HUES48 (cell line): ENCODE measurements around the gene KLKB1.
"Not testable (repeated sequence)": the region's sequence is repeated elsewhere in the genome, so short reads cannot be mapped to it uniquely, and the experiment has no call there.

Experiments used
- H3K27ac ChIP-seq: one replicate; pipeline ENCODE4 v1.7.0; 2013; ENCODE audit warnings: low read depth, low read length, inconsistent platforms
- H3K27me3 ChIP-seq: 2 replicates; pipeline ENCODE4 v1.6.1; 2013; ENCODE audit warnings: mild to moderate bottlenecking, low read length; ENCODE audit not compliant: control insufficient read depth, insufficient read depth
- H3K36me3 ChIP-seq: 2 replicates; pipeline ENCODE4 v1.6.1; 2013; ENCODE audit warnings: low read length; ENCODE audit not compliant: control insufficient read depth, insufficient read depth
- H3K4me1 ChIP-seq: 2 replicates; pipeline ENCODE4 v1.6.1; 2013; ENCODE audit warnings: mild to moderate bottlenecking, low read length; ENCODE audit not compliant: control insufficient read depth, insufficient read depth
- H3K4me3 ChIP-seq: 2 replicates; pipeline ENCODE4 v1.5.1; 2013; ENCODE audit warnings: mild to moderate bottlenecking, low read depth, low read length
- H3K9ac ChIP-seq: 2 replicates; pipeline ENCODE4 v1.6.1; 2013; ENCODE audit warnings: mild to moderate bottlenecking, low read depth, low read length, moderate library complexity
- H3K9me3 ChIP-seq: 2 replicates; pipeline ENCODE4 v1.6.1; 2013; ENCODE audit warnings: low read length; ENCODE audit not compliant: control insufficient read depth, insufficient read depth

Gene KLKB1

DNA sequence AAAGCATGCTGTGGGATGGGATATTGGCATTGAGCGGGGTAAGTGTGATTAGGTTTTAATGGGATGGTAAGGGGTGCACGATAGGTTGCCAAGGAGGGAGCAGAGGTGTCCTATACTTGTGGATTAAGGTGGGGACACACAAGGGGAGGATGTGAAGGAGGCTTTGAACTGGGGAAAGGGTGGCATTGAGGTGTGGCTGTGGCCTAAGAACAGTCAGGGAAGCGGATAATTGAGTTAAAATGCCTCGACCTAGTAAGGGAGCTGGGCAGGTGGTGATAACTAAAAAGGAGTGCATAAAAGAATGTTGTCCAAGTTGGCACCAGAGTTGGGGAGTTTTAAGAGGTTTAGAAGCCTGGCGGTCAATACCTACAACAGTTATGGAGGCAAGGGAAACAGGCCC, 17.5 kb downstream of the KLKB1 start:
- Histone ChIP-seq H3K9ac (peak overlapping the region; percentile 41; the same call in 1 of the 2 replicates), H3K9me3 (peaks cover 14% of the 10 kb centered on the region; the same call in 1 of the 2 replicates), H3K4me1 (peaks cover 40% of the 10 kb centered on the region), H3K4me3 (peak overlapping the region; percentile 43), H3K27ac (no peak overlapping the region), H3K36me3 (peaks cover 5% of the 10 kb centered on the region; the same call in 1 of the 2 replicates), H3K27me3 (no peaks in the 10 kb centered on the region)

DNA sequence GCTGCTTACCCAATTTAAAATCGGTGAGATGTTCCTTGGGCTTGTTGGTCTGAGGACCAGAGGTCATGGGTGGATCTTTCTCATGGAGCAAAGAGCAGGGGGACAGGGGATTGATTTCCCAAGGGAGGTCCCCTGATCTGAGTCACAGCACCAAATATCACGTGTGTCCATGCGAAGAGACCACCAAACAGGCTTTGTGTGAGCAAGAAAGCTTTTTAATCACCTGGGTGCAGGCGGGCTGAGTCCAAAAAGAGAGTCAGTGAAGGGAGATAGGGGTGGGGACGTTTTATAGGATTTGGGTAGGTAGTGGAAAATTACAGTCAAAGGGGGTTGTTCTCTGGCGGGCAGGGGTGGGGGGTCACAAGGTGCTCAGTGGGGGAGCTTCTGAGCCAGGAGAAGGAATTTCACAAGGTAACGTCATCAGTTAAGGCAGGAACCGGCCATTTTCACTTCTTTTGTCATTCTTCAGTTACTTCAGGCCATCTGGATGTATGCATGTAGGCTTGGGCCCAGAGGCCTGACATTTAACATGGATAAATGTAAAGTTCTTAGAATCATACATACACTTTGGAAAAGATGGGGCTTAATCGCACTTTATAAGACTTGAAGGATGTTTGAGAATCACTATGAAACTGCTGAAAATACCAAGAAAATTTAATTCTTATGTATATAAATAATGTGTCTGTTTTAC, 19.9 kb downstream of the KLKB1 start:
- Histone ChIP-seq H3K9me3 (peaks cover 14% of the 10 kb centered on the region; the same call in 1 of the 2 replicates), H3K4me1 (peaks cover 50% of the 10 kb centered on the region), H3K9ac (peak overlapping the region; percentile 85), H3K4me3 (peak overlapping the region; percentile 59), H3K27ac (peak overlapping the region; percentile 100)
- not testable (repeated sequence) for H3K36me3 ChIP-seq, H3K27me3 ChIP-seq

DNA sequence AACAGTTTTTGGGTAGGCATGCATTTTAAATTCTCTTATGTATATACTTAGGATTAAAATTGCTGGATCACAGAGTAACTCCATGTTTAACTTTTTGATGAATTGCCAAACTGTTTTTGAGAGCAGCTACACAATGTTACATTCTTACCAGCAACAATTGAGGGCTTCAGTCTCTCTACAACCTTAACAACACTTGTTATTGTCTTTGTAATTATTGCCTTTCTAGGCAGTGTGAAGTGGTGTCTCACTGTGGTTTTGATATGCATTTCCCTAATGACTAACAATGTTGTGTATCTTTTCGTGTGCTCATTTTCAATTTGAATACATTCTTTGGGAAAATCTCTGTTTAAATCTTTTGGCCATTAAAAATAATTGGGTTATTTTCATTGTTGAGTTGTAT, 21.3 kb downstream of the KLKB1 start:
- Histone ChIP-seq H3K27ac (peak overlapping the region; percentile 100), H3K4me1 (peaks cover 45% of the 10 kb centered on the region), H3K27me3 (no peaks in the 10 kb centered on the region), H3K9ac (peak overlapping the region; percentile 80; the same call in 1 of the 2 replicates), H3K9me3 (peaks cover 14% of the 10 kb centered on the region; the same call in 1 of the 2 replicates), H3K4me3 (no peak overlapping the region), H3K36me3 (peaks cover 5% of the 10 kb centered on the region; the same call in 1 of the 2 replicates)

DNA sequence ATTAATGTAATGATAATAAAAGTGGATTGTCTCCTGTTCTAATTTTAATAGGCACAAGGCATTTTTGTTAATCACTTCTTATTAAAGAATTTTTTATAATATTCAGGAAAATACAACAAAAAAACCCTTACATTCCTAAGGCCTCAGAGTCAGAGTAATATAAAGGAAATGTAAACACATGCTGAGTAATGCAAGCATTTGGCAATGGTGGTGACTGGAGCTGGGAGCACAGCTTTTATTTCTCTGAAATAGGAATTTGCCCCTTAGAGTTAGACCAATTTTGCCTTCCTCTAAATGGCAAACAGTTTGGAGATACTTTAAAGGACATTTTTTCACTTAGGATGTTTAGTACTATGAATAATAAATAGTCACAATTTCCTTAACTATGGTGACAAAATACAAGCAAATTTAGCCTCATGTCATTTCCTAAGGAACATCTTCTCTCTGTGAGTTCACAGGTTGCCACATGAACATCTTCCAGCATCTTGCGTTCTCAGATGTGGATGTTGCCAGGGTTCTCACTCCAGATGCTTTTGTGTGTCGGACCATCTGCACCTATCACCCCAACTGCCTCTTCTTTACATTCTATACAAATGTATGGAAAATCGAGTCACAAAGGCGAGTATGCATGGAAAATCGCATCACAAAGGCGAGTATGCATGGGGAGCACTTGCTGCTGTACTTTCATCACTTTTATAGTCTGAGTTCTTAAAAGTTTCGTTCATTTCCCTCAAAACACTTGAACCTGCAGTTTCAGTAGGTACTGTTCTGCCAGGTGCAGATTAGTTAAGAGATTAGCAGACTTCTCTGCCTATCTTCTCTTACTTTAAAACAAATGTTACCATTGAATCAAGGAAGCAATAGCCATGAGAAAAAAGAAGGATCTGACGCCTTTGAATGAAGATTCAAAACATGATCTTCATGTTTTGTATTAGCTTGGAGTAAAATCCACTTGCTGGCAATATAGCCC, 22.8 kb downstream of the KLKB1 start:
- H3K4me1 ChIP-seq: peaks cover 45% of the 10 kb centered on the region
- peaks cover 1% of the 10 kb centered on the region; the same call in 1 of the 2 replicates for H3K36me3 ChIP-seq
- peaks cover 10% of the 10 kb centered on the region; the same call in 1 of the 2 replicates for H3K9me3 ChIP-seq
- H3K27me3 ChIP-seq: no peaks in the 10 kb centered on the region
- peak overlapping the region; percentile 100 for H3K27ac ChIP-seq
- peak overlapping the region; percentile 80 for H3K9ac ChIP-seq
- H3K4me3 ChIP-seq: peak overlapping the region; percentile 30; the same call in 1 of the 2 replicates

DNA sequence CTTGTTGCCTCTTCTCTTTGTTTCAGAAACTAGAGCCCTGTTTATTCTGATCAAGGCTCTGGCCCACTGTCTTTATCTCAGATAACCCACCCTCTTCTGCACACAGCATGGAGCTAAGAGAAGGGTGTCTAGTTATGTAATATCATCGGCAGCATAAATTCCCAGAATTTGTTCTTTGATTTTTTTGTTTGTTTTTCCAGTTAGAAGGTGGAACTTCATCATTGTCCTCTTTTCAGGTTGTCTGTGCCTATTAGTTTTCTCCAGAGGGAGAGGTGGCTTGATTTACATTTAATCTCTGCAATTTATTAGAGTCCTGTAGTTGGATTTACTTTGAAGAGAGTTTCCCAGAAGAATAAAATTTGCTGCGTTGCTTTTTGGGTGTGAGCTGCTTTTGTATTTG, 23.5 kb downstream of the KLKB1 start:
- peak overlapping the region; percentile 80 for H3K9ac ChIP-seq
- H3K4me1 ChIP-seq: peaks cover 45% of the 10 kb centered on the region
- peak overlapping the region; percentile 100 for H3K27ac ChIP-seq
- H3K27me3 ChIP-seq: no peaks in the 10 kb centered on the region
- H3K36me3 ChIP-seq: no peaks in the 10 kb centered on the region
- H3K9me3 ChIP-seq: peaks cover 4% of the 10 kb centered on the region; the same call in 1 of the 2 replicates
- H3K4me3 ChIP-seq: peak overlapping the region; percentile 30

DNA sequence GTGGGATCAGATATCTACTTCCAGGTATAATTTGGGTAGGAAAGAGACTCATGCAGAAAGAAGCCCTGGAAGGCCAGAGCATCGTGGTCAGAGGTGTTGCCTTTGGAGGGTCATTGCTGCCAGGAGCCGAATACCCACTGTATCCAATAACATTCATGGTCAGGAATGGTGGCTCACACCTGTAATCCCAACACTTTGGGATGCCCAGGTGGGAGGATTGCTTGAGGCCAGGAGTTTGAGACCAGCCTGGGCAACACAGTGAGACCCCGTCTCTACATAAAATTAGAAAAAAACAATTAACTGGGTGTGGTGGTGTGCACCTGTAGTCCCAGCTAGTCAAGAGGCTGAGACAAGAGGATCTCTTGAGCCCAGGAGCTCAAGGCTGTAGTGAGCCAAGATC, 27.8 kb downstream of the KLKB1 start:
- H3K4me3 ChIP-seq: no peak overlapping the region
- H3K27me3 ChIP-seq: no peaks in the 10 kb centered on the region
- H3K27ac ChIP-seq: no peak overlapping the region
- H3K9ac ChIP-seq: no peak overlapping the region
- no peaks in the 10 kb centered on the region for H3K9me3 ChIP-seq
- H3K4me1 ChIP-seq: peaks cover 21% of the 10 kb centered on the region
- H3K36me3 ChIP-seq: no peaks in the 10 kb centered on the region; the same call in 1 of the 2 replicates

DNA sequence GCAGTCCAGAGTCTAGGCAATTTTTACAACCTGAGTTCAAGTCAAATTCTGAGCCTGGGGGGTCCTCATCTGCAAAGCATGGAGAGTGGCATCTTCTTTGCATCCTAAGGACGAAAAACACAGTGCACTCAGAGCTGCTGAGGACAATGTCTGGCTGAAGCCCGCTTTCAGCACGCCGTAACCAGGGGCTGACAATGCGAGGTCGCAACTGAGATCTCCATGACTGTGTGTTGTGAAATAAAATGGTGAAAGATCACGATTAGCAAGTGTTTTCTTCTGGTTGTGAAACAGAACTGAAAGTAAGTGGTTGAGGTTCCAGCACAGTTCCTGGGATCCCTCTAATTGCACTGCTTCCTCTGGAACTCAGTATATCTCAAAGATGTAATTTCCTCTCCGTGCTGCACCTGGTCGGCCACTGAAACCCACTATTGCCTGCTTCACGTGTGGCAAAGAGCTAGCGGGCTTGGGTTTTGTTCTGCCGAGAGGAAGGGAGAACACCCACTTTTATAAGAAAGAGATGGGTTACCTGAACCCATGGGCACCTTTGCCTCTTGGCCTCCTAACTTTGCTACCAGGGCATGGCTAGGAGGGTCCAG, 31.0 kb downstream of the KLKB1 start:
- no peaks in the 10 kb centered on the region; the same call in 1 of the 2 replicates for H3K36me3 ChIP-seq
- H3K4me3 ChIP-seq: no peak overlapping the region
- H3K27ac ChIP-seq: no peak overlapping the region
- H3K9ac ChIP-seq: no peak overlapping the region
- H3K9me3 ChIP-seq: no peaks in the 10 kb centered on the region
- no peaks in the 10 kb centered on the region for H3K4me1 ChIP-seq
- H3K27me3 ChIP-seq: no peaks in the 10 kb centered on the region

DNA sequence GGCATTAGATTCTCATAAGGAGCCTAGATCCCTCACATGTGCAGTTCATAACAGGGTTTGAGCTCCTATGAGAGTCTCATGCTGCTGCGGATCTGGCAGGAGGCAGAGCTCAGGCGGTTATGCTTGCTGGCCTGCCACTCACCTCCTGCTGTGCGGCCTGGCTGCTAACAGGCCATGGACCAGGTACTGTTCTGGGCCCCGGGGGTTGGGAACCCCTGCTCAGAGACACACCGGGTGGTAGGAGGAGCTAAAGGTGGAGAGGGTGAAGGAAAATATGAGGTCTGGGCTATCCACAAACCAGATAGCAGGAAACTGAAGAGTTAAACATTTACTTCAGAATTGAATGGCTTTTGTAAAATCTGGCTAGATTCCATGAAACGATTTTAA, 32.8 kb downstream of the KLKB1 start:
- H3K4me1 ChIP-seq: peaks cover 9% of the 10 kb centered on the region
- no peaks in the 10 kb centered on the region for H3K9me3 ChIP-seq
- no peaks in the 10 kb centered on the region; the same call in 1 of the 2 replicates for H3K36me3 ChIP-seq
- H3K4me3 ChIP-seq: no peak overlapping the region
- H3K27ac ChIP-seq: no peak overlapping the region
- H3K27me3 ChIP-seq: no peaks in the 10 kb centered on the region
- H3K9ac ChIP-seq: no peak overlapping the region

DNA sequence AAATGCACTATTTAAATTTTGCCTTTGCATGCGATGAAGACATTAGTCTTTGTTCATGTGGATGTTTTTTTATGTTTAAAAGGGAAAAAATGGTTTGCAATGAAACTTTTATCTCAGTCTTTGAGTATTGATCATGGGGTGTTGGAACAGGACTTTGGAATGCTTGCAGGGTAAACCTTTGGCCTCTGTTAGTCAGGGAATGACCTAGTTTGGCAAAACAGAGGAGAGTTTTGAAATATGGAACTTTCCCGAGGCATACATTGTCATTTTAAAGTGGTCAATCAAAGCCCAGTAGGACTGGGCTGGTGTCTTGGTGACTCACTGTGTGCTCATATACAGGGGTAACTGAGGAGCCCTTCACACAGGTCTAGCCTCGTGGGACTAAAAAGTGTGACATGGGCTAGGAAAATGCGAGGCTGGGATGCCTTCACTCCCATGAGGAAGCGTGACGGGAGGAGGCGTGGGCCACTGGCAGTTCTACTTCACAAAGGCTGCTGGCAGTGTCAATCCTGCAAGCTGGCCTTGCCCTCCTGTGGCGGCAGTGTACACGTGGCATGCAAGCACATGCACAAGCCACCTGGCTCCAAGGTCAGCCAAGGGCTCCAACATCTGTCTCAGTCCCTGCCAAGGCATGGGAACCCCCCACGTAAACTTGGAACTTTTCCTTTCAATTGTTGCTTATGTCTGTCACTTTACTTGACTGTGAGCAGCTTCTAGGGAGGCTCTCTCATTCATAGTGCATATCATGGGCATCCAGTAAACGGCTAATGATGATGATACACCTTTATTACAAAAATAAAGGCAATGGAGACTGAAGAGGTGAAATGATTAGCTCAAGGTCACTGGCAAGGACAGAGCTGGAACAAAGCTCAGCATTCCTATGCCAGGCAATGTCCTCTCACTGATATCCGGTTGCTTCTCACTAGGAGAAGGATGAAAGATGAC, 33.5 kb downstream of the KLKB1 start:
- Histone ChIP-seq H3K9ac (no peak overlapping the region), H3K27me3 (no peaks in the 10 kb centered on the region), H3K36me3 (no peaks in the 10 kb centered on the region; the same call in 1 of the 2 replicates), H3K9me3 (no peaks in the 10 kb centered on the region), H3K4me1 (peaks cover 14% of the 10 kb centered on the region), H3K4me3 (no peak overlapping the region), H3K27ac (no peak overlapping the region)

DNA sequence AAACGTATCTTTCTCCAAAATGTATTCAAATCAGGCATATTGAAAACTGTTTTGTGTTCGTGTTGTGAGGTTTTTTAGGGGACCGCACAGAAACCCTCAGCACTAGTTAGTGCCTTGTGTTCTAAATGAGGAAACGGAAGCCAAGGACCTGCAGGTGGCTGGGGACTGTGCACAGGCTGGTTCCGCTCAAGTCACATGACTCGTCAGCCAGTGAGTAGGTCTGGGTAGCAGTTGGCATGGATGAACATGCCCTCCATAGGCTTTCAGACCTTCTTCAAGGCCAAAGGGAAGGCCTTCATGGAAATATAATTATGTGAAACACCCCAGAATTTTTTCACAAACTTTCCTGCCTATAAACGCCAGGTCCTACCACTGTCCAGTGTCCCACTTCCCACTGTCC, 37.4 kb downstream of the KLKB1 start:
- no peaks in the 10 kb centered on the region for H3K27me3 ChIP-seq
- no peak overlapping the region; the same call in 1 of the 2 replicates for H3K9ac ChIP-seq
- H3K27ac ChIP-seq: peak overlapping the region; percentile 87

More for the DNA sequence above, 37.4 kb downstream of the KLKB1 start:
- Histone ChIP-seq H3K4me3 (no peak overlapping the region), H3K36me3 (no peaks in the 10 kb centered on the region; the same call in 1 of the 2 replicates), H3K4me1 (peaks cover 37% of the 10 kb centered on the region), H3K9me3 (no peaks in the 10 kb centered on the region)
